Endodermal cell (in vitro differentiated cells): ENCODE measurements around the gene DENND4A. TPM values are rescaled to one million over a fixed set of nuclear protein-coding genes. Genes with fewer than 3 reads are reported as not detected.

Experiments used
- DNase-seq: peaks from one replicate; pipeline ENCODE4 v3.0.0-alpha.2; 2017
- H3K27ac ChIP-seq: 2 replicates; pipeline ENCODE4 v1.5.1; 2013; ENCODE audit warnings: mild to moderate bottlenecking, low read depth, low read length, moderate library complexity
- H3K27me3 ChIP-seq: 2 replicates; pipeline ENCODE4 v1.6.1; 2013; ENCODE audit warnings: mild to moderate bottlenecking, low read length, moderate library complexity; ENCODE audit not compliant: insufficient read depth, control insufficient read depth, poor library complexity, severe bottlenecking
- H3K36me3 ChIP-seq: 2 replicates; pipeline ENCODE4 v1.7.0; 2013; ENCODE audit warnings: mild to moderate bottlenecking, low read length, moderate library complexity; ENCODE audit not compliant: control insufficient read depth, insufficient read depth
- H3K4me1 ChIP-seq: one replicate; pipeline ENCODE4 v1.7.0; 2013; ENCODE audit warnings: low read length; ENCODE audit not compliant: control insufficient read depth, insufficient read depth
- H3K4me3 ChIP-seq: 2 replicates; pipeline ENCODE4 v1.5.1; 2013; ENCODE audit warnings: mild to moderate bottlenecking, low read length, moderate library complexity
- H3K9ac ChIP-seq: 2 replicates; pipeline ENCODE4 v1.6.1; 2013; ENCODE audit warnings: mild to moderate bottlenecking, low read length, moderate library complexity; ENCODE audit not compliant: poor library complexity, severe bottlenecking; ENCODE audit errors: extremely low read depth
- H3K9me3 ChIP-seq: 2 replicates; pipeline ENCODE4 v1.6.1; 2013; ENCODE audit warnings: mild to moderate bottlenecking, low read length, moderate library complexity; ENCODE audit not compliant: control insufficient read depth
- H3K27ac Mint-ChIP-seq: 2 replicates; pipeline ENCODE4 v1.8.0; 2020; ENCODE audit warnings: mixed read lengths
- H3K27me3 Mint-ChIP-seq: 2 replicates; pipeline ENCODE4 v1.8.0; 2021; ENCODE audit warnings: mild to moderate bottlenecking, mixed read lengths; ENCODE audit not compliant: insufficient read depth
- H3K36me3 Mint-ChIP-seq: 2 replicates; pipeline ENCODE4 v1.8.0; 2020; ENCODE audit warnings: low read depth, mixed read lengths
- H3K4me1 Mint-ChIP-seq: 2 replicates; pipeline ENCODE4 v1.8.0; 2020; ENCODE audit warnings: mixed read lengths
- H3K4me3 Mint-ChIP-seq: 2 replicates; pipeline ENCODE4 v1.8.0; 2020; ENCODE audit warnings: mild to moderate bottlenecking, moderate library complexity, mixed read lengths
- H3K9me3 Mint-ChIP-seq: 2 replicates; pipeline ENCODE4 v1.8.0; 2020; ENCODE audit warnings: mild to moderate bottlenecking, mixed read lengths
- WGBS, 2 experiments: methylation state at CpG; one replicate each; pipeline versions ENCODE4 v1.1.5 to v1.1.7; 2013; ENCODE audit warnings: missing lambda C conversion rate in 2 of 2, mixed read lengths in 1 of 2; ENCODE audit not compliant: insufficient coverage in 1 of 2, insufficient read length in 1 of 2; 5-methylcytosine and 5-hydroxymethylcytosine counted together
- total RNA-seq, 2 donors: library from RNA; stranded (reverse); fragmentation: NEBNext Ultra II Directional in 1 of 2; extraction: Animal tissue kit (Norgen Biotek cat#: 25700) in 1 of 2; gene quantifications; 2 replicates in 1 of 2; 3 replicates in 1 of 2; pipeline ENCODE4 v1.2.1, GENCODE V29; 2021
- TF ChIP-seq, protein P1 (sequence below): fragments of 200-600 bp; sonication (generic); conservative IDR thresholded peaks from 2 replicates; pipeline ENCODE4 v1.5.0; 2021; ENCODE audit warnings: antibody characterized with exemption, mild to moderate bottlenecking

Gene DENND4A
- total RNA-seq, 2 donors from 2014 or later, result 7.3 to 9.8 TPM

DNA sequence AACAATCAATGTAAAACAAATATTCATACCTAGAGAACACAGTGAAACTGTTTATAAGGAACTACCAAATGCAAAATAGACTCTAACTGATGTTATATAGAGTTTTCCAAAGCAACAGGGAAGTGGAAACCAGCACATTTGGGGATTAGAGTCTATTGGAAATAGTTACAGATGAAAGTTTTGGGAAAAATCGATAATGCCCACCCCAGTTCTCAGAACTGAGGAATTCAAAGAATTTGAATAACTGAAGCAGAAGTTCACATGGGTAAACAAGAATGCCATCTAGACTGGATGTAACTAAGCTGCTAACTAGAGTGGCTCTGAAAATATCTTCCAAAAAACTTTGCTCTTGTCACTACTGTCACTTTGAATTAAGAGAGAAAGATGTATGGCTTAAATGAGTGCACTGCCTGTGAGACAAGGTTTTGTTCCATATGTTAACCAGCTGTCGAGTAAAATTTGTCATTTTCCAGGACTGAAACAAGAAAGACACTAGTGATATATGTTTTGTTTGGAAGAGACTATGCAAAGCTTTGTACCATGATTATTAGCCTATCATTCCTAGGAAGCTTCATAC is 9.2 kb upstream of the DENND4A start:
- no peak overlapping the region for H3K4me3 ChIP-seq
- H3K4me3 Mint-ChIP-seq, result no peak overlapping the region

DNA sequence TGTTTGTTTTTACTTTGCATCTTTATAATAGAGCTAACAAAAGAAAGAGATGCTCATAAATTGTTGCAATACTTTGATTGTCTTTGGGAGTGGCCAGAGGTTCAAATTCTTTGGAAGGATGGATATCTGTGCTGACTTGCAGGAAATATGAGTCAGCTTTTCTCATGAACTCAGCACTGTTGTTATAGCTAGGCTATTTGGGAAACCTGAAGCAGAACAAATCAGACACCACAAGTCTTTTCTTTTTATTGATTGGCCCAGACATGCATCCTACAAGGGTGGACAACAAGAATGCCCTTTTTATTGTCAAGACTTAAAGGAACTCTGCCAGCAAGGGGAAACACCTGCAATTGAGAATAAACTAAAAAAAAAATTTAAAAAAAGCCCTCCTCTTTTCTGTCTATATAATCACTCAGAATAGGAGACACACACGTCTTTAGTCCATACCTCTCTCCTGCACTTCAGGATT is 4.6 kb upstream of the DENND4A start:
- DNase-seq, result no peak
- Histone ChIP-seq H3K9me3 (no peaks in the 10 kb centered on the region), H3K4me3 (no peak overlapping the region), H3K9ac (no peak overlapping the region), H3K27me3 (no peaks in the 10 kb centered on the region), H3K27ac (no peak overlapping the region), H3K36me3 (no peaks in the 10 kb centered on the region), H3K4me1 (no peaks in the 10 kb centered on the region)
- Mint-ChIP-seq H3K9me3 (no peaks in the 10 kb centered on the region), H3K36me3 (no peaks in the 10 kb centered on the region), H3K4me1 (peaks cover 13% of the 10 kb centered on the region), H3K27me3 (no peaks in the 10 kb centered on the region), H3K4me3 (no peak overlapping the region), H3K27ac (no peak overlapping the region)
- 85% methylated on average over 1 of the region's 1 CpG for WGBS, 2 experiments
- TF ChIP-seq, protein P1, sequence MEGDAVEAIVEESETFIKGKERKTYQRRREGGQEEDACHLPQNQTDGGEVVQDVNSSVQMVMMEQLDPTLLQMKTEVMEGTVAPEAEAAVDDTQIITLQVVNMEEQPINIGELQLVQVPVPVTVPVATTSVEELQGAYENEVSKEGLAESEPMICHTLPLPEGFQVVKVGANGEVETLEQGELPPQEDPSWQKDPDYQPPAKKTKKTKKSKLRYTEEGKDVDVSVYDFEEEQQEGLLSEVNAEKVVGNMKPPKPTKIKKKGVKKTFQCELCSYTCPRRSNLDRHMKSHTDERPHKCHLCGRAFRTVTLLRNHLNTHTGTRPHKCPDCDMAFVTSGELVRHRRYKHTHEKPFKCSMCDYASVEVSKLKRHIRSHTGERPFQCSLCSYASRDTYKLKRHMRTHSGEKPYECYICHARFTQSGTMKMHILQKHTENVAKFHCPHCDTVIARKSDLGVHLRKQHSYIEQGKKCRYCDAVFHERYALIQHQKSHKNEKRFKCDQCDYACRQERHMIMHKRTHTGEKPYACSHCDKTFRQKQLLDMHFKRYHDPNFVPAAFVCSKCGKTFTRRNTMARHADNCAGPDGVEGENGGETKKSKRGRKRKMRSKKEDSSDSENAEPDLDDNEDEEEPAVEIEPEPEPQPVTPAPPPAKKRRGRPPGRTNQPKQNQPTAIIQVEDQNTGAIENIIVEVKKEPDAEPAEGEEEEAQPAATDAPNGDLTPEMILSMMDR, result no peak

More for the DNA sequence above, 9.2 kb upstream of the DENND4A start:
- no peaks in the 10 kb centered on the region for H3K27me3 Mint-ChIP-seq
- H3K27ac Mint-ChIP-seq, result no peak overlapping the region
- peaks cover 8% of the 10 kb centered on the region for H3K4me1 Mint-ChIP-seq
- H3K9ac ChIP-seq, result no peak overlapping the region
- H3K27me3 ChIP-seq, result no peaks in the 10 kb centered on the region
- TF ChIP-seq, protein P1, result no peak
- no peaks in the 10 kb centered on the region for H3K9me3 Mint-ChIP-seq
- H3K27ac ChIP-seq, result no peak overlapping the region
- DNase-seq, result no peak
- H3K9me3 ChIP-seq, result no peaks in the 10 kb centered on the region
- 81 to 83% methylated on average over 2 of the region's 2 CpGs for WGBS, 2 experiments
- no peaks in the 10 kb centered on the region for H3K36me3 Mint-ChIP-seq
- H3K4me1 ChIP-seq, result no peaks in the 10 kb centered on the region
- no peaks in the 10 kb centered on the region for H3K36me3 ChIP-seq

DNA sequence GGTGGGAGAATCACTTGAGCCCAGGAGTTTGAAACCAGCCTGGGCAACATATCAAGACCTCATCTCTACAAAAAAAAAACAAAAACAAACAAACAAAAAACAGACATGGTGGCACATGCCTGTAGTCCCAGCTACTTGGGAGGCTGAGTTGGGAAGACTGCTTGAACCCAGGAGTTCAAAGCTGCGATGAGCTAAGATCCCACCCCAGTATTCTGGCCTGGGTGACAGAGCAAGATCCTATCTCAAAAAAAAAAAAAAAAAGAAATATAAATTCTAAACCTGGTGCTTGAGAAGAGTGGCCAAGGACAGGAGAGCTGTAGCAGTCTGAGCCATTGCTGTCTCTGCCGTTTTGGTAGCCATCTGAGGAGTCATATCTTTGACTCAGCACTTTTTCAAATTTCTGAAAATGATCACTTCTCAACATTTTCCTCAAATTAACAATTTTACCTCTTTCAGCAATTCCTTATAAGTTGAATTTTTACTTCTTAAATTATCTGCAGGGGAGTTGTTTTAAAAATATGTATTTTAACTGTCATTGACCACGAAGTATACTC is 3.6 kb upstream of the DENND4A start:
- H3K27me3 Mint-ChIP-seq, result no peaks in the 10 kb centered on the region
- no peak overlapping the region for H3K9ac ChIP-seq
- H3K9me3 ChIP-seq, result no peaks in the 10 kb centered on the region
- H3K27ac ChIP-seq, result no peak overlapping the region
- H3K4me3 Mint-ChIP-seq, result no peak overlapping the region
- TF ChIP-seq, protein P1, result no peak
- no peak overlapping the region for H3K27ac Mint-ChIP-seq
- no peak for DNase-seq
- H3K36me3 ChIP-seq, result no peaks in the 10 kb centered on the region
- 78 to 90% methylated on average over 2 to 3 of the region's 3 CpGs for WGBS, 2 experiments
- no peaks in the 10 kb centered on the region for H3K27me3 ChIP-seq
- no peaks in the 10 kb centered on the region for H3K36me3 Mint-ChIP-seq
- H3K9me3 Mint-ChIP-seq, result no peaks in the 10 kb centered on the region
- no peaks in the 10 kb centered on the region for H3K4me1 ChIP-seq
- no peak overlapping the region for H3K4me3 ChIP-seq
- H3K4me1 Mint-ChIP-seq, result peaks cover 18% of the 10 kb centered on the region
